Right lung (tissue), 5 donors: Measurements from ENCODE around the gene RRM1. TPM values are rescaled to one million over a fixed set of nuclear protein-coding genes. Genes with fewer than 3 reads are reported as not detected.

ENCODE experiments used
- DNase-seq, 2 donors: peaks; one replicate each; pipeline ENCODE4 v3.0.0-alpha.2; 2013
- polyA plus RNA-seq, 5 donors: library from polyadenylated mRNA; unstranded; fragments of 120-200 nt; gene quantifications; one replicate each; pipeline versions ENCODE4 v1.2.1 to v1.2.3, GENCODE V29; 2013; ENCODE audit warnings: inconsistent platforms in 1 of 5, low replicate concordance in 1 of 5; ENCODE audit not compliant: insufficient read length in 5 of 5, insufficient read depth in 1 of 5

Gene RRM1
- polyA plus RNA-seq, 5 donors = 50.7 to 98.1 (median 72.4) TPM

DNA sequence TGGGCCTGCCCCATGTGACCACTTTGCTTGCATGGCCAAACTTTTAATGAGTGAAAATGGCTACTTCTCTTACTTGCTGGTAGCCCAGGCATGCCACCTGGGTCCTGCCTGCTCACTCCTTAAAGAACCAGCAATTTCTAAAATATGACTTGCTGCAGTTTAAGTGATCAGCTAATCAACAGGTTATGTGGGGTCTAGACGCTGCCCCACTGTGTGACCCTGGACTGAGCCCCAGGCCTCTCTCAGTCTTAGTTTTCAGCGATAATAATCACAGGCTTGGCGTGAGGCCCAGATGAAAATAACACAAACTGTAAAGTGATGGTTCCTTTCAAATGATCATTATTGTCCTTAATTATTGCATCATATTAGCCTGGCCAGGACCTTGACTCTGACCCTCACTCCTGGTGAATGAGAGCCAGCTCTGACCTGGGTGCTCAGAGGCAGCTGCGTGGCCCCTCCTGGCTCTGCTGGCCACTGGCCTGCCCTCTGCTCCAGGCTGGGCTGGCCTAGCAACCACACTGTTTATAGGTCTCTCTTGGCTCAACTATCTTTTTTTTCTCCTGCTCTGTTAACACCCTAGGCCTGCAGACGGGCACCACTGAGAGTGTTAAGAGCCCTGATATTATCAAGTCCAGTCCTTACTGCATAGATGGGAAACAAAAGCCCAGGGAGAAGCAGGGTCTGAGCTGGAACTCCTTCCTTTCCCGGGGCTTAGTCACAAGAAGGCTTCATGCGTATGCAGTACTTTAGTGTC is 89.7 kb downstream of the RRM1 start:
- DNase-seq = no peak

DNA sequence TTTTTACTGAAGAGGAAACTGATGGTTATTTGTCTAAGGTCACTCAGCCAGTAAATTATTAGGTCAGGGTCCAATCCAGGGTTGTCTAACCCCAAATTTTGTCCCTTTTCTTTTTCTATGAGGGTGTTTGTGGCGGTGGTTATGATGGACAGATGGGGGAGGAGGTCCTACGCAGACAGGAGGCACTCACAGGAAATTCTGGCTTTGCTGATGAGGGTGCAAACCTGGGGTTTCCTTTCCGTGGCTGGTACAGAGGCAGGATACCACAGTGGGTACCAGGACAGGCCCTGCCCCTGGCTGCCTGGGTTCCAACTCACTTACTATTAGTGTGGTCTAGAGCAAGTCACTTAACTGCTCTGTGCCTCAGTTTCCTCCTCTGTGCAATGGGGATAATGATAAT is 91.0 kb downstream of the RRM1 start:
- no peak for DNase-seq

DNA sequence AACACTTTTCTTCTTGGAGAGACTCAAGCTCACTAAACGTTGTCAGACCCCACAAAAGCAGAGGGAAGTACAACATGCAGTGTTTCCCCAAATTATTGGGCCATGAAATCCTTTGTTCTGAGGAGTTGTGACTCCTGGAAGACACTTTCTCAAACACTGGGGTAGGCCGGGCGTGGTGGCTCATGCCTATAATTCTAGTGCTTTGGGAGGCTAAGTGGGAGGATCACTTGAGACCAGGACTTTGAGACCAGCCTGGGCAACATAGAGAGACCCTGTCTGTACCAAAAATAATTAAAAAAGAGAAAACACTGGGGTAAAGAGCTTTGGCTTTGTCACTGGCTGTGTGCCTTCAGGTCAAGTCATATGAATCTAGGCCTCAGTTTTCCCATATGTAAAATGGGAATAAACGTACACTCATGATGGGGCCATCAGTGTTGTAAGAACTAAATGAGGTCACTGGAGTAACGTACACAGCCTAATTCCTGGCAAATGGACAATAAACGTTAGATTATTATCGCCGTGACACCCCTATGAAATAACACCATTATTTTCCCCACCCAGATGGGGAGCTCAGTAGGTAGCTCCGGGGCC is 92.0 kb downstream of the RRM1 start:
- no peak for DNase-seq

DNA sequence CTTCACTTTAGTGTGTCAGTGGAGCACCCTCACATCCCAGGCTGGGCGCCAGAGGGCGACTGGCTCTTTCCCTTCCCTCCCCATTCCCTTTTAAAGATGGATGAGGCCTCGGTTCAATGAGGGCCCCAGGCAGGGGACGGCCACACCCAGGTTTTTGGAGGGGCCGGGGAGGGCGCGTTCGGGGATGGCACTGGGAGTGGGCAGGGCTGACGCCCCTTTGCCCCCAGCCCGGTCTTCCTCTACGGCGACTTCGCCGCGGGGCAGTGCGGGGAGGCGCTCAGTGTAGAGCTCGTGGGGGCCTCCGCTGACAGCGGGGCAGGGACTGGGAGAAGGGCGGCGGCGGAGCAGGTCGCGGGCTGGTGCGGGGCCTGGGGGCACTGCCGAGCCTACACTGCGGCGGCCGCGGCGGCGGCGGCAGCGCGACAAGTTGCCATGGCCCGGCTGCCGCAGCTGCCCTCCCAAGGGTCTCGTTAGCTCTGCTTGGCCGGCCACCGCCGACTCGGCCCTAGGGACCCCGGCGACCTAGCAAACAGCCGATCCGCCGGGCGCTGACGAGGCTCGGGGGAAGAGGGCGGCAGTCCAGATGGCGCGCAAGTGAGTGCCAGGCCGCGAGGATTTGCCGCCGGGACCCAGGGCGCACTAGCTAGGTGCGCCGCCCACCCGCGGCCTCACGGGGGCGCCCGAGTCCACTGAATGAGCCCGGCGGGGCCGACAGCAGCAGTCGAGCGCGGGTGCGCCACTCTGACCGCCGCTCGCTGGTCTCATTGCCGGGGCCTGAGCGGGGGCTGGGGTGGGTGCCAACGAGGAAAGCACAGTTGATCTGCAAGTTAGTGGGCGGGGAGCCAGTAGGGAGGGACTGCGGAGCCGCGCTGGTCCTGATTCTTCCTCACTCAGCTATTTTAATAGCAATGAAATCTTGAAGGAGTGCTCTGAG is 92.7 kb downstream of the RRM1 start:
- DNase-seq = peak; percentile 94 to 95

Other genes with a start within 250 kb of the RRM1 start
- 10 to 100 TPM; 38.6 to 51.9 (median 41.6) TPM for gene STIM1, start 239.1 kb upstream of the RRM1 start, polyA plus RNA-seq